GM18907 (cell line): ENCODE data around the gene INPP5J.

Source experiments
- ATAC-seq: cut with Tn5 transposase; IDR thresholded peaks from one replicate; pipeline ENCODE4 v1.9.1; 2021; ENCODE audit warnings: mild to moderate bottlenecking, moderate library complexity; ENCODE audit not compliant: unreplicated experiment

Gene INPP5J

GRCh38 chr22:31124811-31125465 is 2.2 kb downstream of the INPP5J start:
- no peak for ATAC-seq

GRCh38 chr22:31125521-31126117 is 2.9 kb downstream of the INPP5J start:
- ATAC-seq, result no peak

- ATAC-seq, result no peak
Observed at GRCh38 chr22:31126128-31126868, 3.5 kb downstream of the INPP5J start.

GRCh38 chr22:31126869-31127175 is 4.1 kb downstream of the INPP5J start:
- ATAC-seq, result no peak

- ATAC-seq, result no peak
Observed at GRCh38 chr22:31127181-31127772, 4.5 kb downstream of the INPP5J start.

GRCh38 chr22:31128156-31128555 is 5.4 kb downstream of the INPP5J start:
- ATAC-seq, result no peak

GRCh38 chr22:31130873-31131272 is 8.1 kb downstream of the INPP5J start:
- no peak for ATAC-seq

GRCh38 chr22:31133911-31134310 is 11.1 kb downstream of the INPP5J start:
- no peak for ATAC-seq

- ATAC-seq, result no peak
Observed at GRCh38 chr22:31134688-31135087, 11.9 kb downstream of the INPP5J start.

- ATAC-seq, result no peak
Observed at GRCh38 chr22:31135706-31136105, 12.9 kb downstream of the INPP5J start.

GRCh38 chr22:31136155-31136554 is 13.4 kb downstream of the INPP5J start:
- no peak for ATAC-seq

- no peak for ATAC-seq
Observed at GRCh38 chr22:31136711-31137110, 13.9 kb downstream of the INPP5J start.

GRCh38 chr22:31137721-31138120 is 15.0 kb downstream of the INPP5J start:
- ATAC-seq, result no peak

GRCh38 chr22:31138126-31138525 is 15.4 kb downstream of the INPP5J start:
- ATAC-seq, result no peak

GRCh38 chr22:31139066-31139465 is 16.3 kb downstream of the INPP5J start:
- no peak for ATAC-seq

- no peak for ATAC-seq
Observed at GRCh38 chr22:31139866-31140716, 17.3 kb downstream of the INPP5J start, which contains the start of gene PLA2G3. Gene PLA2G3, minus strand, starts transcription at chr22:31140508. Its CDS starts 154 bp downstream, at chr22:31140354.

GRCh38 chr22:31140746-31141145 is 18.0 kb downstream of the INPP5J start:
- no peak for ATAC-seq

- no peak for ATAC-seq
Observed at GRCh38 chr22:31141551-31141950, 18.8 kb downstream of the INPP5J start.

- no peak for ATAC-seq
Observed at GRCh38 chr22:31142285-31142684, 19.5 kb downstream of the INPP5J start.

- no peak for ATAC-seq
Observed at GRCh38 chr22:31143038-31143437, 20.3 kb downstream of the INPP5J start.

- no peak for ATAC-seq
Observed at GRCh38 chr22:31143537-31143936, 20.8 kb downstream of the INPP5J start.
